CD4-positive, alpha-beta T cell treated with Interleukin-6 at 100 ng/mL for 8 hours (primary cell): Measurements from ENCODE around the gene FOXJ3.
A peak's percentile ranks its signal among the peaks of the same experiment; 100 is the strongest.

ENCODE experiments used
- DNase-seq: peaks from one replicate; pipeline ENCODE4 v3.0.0-alpha.2; 2020; ENCODE audit warnings: mixed read lengths, low spot score

The FOXJ3 gene

GRCh38 chr1:42335050-42335808 is at the start of gene FOXJ3:
Gene FOXJ3 (minus strand): TSS chr1:42335235. CDS start chr1:42311093, 24,142 bp downstream.
- DNase-seq = peak; percentile 90

DNA sequence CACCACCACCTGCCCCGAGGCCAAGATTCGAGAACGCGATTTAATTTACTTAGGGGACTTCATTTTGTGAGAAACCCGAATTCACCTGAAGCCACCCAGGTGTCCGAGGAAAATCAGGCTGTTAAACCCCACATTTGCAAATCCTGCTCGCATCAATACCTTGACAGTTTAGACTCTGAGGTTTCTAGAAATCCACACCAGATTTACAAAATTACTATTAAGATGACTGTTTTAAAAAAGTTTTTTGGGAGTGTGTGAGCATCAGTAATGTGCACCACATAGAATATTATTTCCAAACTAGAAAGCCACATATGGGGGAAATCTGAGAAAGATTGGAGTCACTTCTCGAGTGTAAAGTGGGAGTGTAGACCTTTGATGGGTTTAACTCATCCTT is 46.2 kb upstream of the FOXJ3 start:
- DNase-seq = no peak

GRCh38 chr1:42380586-42381279 is 45.7 kb upstream of the FOXJ3 start, which contains the start of gene RIMKLA:
Gene RIMKLA (plus strand): TSS chr1:42380792. CDS start chr1:42380935, 143 bp downstream.
- peak; percentile 10 for DNase-seq

DNA sequence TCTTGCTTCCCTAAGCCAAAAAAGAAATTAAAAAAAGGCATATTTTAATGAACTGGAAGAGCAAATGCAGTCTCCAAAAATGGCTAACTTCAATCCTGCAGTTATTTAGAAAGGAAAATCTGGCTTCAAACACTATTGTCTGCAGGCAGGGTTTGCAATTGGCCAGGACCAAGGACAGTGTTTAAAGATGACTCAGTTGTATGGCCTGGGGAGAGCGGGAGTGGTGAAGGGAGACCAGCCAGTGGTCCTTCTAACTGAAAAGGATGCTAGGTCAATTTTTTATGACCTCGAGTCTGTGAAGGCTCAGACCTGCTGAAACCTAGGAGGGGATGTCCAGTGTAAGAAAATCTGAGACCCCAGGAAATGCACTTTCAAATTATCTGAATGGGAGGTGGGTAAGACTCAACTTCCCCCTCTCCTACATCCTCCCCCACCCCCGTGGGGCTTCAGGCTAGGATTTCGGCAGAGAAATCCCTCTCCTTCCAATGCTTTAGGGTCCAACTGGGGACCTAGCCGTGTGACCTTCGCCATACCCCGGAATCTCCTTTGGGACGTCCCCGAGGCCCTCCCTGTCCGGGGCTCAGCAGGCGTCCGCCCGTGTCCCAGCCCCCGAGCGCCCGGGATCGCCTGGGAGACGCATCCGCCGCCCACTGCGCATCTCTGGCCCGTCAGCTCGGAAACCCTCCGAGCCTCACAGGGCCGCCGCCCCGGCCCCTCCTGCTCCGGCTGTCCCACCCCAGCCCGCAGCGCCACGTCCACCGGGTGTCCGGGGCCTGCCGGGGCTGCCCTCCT is 45.0 kb upstream of the FOXJ3 start:
- DNase-seq = no peak

GRCh38 chr1:42372796-42373195 is 37.8 kb upstream of the FOXJ3 start:
- DNase-seq = no peak

- DNase-seq = no peak
Observed at GRCh38 chr1:42370876-42371549, 36.0 kb upstream of the FOXJ3 start.

DNA sequence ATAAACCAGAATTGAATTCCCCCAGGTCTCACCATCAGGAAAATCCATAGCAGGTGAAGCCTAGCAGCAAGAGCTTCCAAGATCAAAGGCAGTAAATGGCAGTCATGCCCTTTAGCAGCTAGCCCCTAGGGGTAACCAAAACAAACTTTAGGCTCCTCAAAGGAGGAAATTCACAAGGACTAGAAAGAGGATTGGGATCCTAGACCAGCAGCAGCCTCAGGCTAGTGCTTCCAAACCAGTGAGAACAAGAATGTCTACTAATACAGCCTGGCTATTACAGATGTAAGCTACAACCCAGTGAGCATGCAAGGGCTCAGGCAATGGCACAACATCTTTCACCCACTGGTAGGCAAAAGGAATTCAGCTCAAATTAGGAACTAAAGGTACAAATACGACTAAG is 34.4 kb upstream of the FOXJ3 start:
- DNase-seq = no peak

GRCh38 chr1:42368096-42368795 is 33.2 kb upstream of the FOXJ3 start:
- DNase-seq = no peak

DNA sequence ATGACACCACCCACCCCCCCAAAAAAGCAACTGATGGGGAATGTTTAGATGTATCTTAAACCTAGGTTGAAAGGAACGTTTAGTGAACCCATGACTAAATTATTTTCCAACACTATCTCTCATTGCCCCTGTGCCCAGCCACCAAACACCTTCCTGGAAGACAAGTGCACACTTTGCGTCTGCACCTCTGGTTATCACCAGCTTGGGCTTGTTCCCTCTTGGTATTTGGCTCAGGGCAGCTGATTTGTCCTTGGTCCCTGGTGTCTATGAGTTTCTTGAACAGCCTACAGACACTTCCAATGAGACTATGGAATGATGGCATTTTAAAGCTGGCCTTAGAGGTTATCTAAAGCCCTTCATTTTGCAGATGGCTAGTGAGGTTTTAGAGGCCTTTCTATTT is 30.1 kb upstream of the FOXJ3 start:
- no peak for DNase-seq

DNA sequence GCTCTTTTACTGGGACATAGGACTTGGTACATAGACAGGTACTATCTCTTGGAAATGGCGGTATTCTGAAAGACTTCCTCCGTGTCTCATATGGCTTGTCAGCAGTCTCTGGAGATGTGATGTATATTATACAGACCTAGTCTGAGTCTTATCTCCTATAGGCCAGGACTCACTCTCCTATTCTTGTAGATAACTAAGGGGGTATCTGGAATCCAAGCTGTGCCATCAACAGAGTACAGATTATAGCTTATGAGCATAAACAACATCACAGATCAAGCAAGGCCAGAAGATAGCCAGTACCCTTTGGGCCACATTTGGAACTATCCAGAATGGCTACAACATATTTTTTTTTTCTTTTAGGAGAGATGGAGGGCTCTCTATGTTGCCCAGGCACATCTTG is 29.5 kb upstream of the FOXJ3 start:
- no peak for DNase-seq

- no peak for DNase-seq
Observed at GRCh38 chr1:42364089-42364488, 29.1 kb upstream of the FOXJ3 start.

DNA sequence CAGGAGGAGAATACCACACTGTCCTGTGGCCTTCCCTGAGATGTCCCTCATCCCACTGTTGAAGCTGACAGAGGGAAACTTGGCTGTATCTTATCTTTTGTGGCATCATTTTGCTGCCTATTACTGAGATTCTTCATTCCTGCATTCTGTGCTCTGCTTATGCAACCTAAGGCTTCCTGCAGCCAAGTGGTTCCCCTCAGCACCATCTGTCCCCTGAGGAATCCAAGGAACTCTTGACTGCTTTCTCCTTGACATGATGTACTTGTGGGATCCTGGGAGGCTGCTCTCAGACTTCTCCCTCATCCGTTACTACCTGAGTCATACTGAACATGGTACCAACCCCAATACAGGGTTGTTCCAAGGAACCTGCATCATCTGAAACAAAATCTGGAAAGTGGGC is 24.4 kb upstream of the FOXJ3 start:
- no peak for DNase-seq

- no peak for DNase-seq
Observed at GRCh38 chr1:42358791-42359190, 23.8 kb upstream of the FOXJ3 start.

DNA sequence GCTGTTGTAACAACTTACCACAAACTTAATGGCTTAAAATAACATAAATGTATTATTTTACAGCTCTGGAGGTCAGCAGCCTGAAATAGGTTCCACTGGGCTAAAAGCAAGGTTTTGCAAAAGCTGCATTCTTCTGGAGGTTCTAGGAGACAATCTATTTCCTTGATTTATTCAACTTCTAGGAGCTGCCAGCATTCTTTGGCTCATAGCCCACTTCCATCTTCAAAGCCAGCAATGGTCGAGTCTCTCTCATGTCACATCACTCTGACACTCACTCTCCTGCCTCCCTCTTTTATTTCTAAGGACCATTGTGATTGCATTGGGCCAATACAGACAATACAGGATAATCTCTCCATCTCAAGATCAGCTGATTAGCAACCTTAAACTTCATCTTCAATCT is 15.1 kb upstream of the FOXJ3 start:
- DNase-seq = no peak

DNA sequence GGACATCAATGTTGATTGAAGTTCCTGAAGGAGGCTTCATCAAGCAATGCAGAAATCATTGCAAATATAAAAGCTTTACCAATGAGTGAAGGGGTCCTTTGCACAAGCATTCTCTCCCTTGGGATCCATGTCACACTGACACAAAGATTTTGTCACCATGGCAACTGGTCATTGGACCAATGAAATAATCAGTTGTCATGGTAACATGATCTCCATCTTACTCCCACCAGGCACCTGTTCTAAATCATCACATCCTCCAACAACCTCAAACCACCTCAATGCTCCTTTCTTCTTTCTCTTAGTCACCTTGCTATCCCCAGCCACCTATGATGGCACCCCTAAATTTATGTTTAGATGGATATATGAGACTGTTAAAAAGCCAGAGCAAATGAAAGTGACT is 13.5 kb upstream of the FOXJ3 start:
- no peak for DNase-seq

DNA sequence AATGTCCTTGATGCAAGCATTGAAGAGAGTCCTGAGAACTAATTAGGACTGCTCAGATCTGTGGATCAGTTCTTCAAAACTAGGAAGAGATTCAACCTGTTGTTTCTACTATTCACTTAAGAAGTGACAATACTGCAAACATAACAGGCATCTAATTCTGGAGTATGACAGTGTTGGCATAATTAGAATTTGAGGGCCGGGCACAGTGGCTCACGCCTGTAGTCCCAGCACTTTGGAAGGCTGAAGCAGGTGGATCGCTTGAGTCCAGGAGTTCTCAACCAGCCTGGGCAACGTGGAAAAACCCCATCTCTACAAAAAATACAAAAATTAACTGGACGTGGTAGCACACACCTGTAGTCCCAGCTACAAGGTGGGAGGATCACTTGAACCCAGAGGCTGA is 8.0 kb upstream of the FOXJ3 start:
- no peak for DNase-seq

DNA sequence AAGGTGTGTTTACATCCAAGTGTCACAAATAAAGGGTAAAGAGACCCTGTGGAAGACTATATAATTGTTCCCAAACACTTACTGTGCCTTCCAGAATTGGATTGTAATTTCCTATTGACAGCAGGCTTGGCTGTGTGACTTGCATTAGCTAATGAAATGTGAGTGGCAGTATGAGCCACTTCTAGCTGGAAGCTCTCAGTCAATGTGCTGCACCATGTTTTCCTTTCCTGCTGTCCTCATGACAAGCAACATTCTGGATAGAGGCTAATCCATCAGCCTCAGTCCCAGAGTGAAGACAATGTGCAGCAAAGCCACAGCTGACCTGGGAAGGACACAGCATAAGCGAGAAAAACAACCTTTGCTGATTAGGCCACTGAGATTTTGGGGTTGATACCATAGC is 5.9 kb upstream of the FOXJ3 start:
- no peak for DNase-seq

GRCh38 chr1:42340093-42340492 is 5.1 kb upstream of the FOXJ3 start:
- no peak for DNase-seq

DNA sequence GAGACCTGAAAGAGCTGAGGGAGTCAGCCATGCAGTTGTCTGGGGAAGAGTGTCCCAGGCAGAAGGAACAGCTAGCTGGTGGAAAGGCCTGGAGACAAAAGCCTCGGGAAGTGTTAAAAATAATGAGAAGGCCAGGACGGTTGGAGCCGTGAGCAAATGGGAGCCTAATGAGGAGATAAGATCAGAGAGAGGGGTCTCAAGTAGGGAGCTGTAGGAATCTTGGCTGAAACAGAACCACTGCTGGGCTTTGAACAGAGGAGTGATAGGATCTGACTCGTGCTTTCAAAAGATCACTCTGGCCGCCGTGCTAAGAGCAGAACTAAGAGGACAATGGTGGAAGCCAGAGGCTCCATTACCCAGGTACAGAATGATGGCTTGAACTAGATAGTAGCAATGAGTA is 1.9 kb upstream of the FOXJ3 start:
- DNase-seq = no peak

- DNase-seq = no peak
Observed at GRCh38 chr1:42335809-42336518, 929 bp upstream of the FOXJ3 start.
